Body of pancreas (tissue), 4 donors: ENCODE data around the gene TXNDC2.

Source experiments
- POLR2A ChIP-seq, 3 donors: fragments of 450-650 bp; IDR thresholded peaks; one replicate each; pipeline ENCODE4 v1.6.1; 2016; ENCODE audit warnings: antibody characterized with exemption in 3 of 3, mild to moderate bottlenecking in 2 of 3
- TF ChIP-seq, protein P1 (sequence below), 7 experiments: fragments of 450-650 bp in 4 of 7; fragments of 200-600 bp in 3 of 7; sonication (generic) in 3 of 7; IDR thresholded peaks; one replicate each; pipeline ENCODE4 v1.5.1; 2016 to 2019; ENCODE audit warnings: antibody characterized with exemption in 7 of 7

DNA sequence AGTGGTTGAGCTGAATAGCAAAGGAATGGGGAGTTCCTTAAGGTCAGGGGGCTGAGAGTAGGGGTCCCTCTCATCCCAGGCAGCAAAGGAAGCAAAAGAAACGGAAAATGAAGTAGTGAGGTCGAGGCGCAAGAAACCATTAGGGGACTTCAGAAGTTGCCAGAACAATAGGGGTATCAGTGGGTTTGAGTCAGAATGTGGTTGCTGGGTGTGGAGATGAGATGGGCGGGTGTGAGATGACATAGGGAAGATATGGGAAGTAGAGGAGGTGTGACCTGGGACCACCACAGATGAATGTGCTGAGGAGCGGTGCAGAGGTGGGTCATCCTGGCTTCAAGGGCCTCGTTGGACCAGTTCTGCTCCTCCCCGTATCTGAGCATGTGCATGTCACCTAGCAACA lies 14.9 kb downstream of the TXNDC2 start:
- TF ChIP-seq, protein P1, sequence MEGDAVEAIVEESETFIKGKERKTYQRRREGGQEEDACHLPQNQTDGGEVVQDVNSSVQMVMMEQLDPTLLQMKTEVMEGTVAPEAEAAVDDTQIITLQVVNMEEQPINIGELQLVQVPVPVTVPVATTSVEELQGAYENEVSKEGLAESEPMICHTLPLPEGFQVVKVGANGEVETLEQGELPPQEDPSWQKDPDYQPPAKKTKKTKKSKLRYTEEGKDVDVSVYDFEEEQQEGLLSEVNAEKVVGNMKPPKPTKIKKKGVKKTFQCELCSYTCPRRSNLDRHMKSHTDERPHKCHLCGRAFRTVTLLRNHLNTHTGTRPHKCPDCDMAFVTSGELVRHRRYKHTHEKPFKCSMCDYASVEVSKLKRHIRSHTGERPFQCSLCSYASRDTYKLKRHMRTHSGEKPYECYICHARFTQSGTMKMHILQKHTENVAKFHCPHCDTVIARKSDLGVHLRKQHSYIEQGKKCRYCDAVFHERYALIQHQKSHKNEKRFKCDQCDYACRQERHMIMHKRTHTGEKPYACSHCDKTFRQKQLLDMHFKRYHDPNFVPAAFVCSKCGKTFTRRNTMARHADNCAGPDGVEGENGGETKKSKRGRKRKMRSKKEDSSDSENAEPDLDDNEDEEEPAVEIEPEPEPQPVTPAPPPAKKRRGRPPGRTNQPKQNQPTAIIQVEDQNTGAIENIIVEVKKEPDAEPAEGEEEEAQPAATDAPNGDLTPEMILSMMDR (IDR thresholded peaks at IDR 0.05): no peak
- no peak for TF ChIP-seq POLR2A (IDR thresholded peaks at IDR 0.05)
